Activated T-cell treated with anti-CD3 and anti-CD28 coated beads for 48 hours (primary cell): Measurements from ENCODE around the gene IL10RA.
A peak's percentile ranks its signal among the peaks of the same experiment; 100 is the strongest.
"Not testable (repeated sequence)": the region's sequence is repeated elsewhere in the genome, so short reads cannot be mapped to it uniquely, and the experiment has no call there.

Experiments
- DNase-seq: peaks from one replicate; pipeline ENCODE4 v3.0.0-alpha.2; 2020; ENCODE audit warnings: low read depth

Gene IL10RA

DNA sequence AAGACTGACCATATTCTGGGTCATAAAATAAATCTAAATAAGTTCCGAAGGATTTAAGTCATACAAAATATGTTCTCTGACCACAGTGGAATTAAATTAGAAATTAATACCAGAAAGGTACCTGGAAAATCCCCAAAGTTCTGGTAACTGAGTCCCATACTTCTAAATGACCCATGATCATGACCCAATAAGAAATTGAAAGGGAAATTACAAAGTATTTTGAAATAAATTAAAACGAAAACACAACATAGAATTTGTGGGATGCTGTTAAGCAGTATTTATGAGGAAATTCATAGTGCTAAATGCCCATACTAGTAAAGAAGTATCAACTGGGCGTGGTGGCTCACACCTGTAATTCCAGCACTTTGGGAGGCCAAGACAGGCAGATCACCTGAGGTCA lies 23.4 kb upstream of the IL10RA start:
- DNase-seq: no peak

DNA sequence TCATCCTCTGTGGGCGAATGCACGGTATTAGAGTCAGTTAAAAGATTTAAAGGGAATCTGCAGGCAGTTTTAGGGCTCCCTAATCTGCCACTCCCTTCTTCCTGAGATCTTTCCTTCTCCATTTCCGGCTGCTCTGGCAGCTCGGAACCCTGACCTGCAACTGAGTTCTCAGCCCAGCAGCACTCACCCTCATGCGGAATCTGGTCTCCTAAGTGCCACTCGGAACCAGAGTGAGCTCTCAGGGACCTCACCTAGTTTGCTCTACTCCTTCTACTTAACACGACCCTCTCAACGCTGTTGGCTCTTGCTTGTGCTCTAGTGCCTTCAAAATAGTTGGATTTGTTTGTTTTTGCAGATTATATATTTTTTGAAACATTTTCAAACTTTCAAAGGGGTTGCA lies 19.3 kb upstream of the IL10RA start:
- DNase-seq: no peak

DNA sequence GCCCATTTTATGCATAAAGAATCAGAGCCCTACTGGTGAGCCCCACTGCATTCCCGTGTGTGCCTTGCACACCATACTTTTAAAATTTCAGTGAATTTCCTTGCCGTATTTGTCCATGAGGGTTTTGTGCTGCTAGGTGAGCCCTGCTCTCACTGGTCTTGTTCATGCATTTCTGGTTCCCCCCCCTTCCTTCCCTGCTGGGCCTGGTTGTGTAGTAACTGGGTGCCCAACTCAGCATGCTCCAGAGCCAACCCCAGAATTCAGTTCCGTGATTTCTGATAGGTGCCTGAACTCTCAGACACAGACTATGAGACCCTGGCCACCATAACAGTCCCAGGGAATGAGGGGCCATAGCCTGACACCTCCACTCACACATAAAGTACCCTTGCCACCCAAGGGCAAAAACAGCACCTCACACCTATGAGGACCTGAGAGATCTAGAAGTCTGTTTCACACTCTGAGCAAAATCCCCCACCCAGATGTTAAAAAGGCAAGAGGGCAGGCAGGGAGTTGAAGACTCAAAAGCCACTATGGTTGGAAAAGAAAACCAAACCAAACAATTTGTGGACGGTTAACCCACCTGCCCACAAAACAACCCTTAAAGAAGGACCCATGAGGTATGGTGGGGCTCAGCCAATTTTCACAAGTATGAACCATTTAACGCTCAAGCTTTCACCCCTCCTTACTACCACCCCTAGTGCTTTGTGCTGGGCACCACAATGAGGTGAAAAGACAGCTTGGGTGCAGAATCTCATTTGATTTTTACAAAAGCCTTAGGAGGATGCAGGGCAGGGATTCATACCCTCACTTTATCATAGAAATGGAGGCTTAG lies 16.8 kb upstream of the IL10RA start:
- no peak for DNase-seq

DNA sequence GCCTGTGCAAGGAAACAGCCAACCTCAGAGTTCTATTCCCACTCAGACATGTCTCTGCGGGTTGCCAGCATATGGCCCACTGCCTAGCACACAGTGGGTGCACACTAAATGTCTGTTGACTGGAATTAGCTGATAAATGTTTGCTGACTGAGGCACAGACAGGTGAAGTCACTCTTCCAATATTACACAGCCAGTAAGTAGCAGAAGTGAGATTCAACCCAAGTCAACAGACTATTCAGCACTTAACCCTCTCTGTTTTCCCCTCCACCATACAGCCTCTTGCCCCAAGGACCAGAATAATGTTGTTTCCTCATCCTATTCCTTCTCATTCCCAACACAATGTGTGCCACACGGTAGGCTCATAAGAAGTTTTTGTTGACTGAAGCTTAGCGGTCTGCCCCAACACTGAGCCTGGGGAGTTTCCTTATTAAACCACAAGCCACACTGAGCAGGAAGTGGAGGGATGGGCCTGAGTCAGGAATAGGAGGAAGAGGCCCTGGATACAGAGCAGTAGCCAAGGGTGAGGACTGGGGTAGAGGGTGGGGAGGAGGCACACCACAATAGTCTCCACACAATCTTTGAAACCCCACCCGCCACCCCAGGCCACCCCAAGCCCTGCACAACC lies 15.7 kb upstream of the IL10RA start:
- no peak for DNase-seq

DNA sequence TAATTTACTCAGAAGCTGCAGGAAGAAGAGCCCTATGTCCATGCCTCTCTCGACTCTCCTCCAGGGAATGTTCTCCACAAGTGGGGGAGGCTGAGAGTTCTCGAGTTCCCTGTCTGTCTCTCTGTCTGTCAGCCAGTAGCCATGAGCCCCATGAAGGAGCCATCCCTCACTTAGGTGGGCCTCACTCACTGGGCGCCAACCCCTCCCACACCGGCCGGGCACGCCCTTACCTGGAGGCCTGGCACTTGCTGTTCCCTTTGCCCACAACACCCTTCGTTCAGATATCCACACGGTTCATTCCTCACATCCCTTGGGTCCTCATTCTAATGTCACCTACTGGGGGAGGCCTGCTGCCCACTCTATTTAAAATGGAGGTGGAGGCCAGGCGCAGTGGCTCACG lies 14.2 kb upstream of the IL10RA start:
- DNase-seq: no peak

DNA sequence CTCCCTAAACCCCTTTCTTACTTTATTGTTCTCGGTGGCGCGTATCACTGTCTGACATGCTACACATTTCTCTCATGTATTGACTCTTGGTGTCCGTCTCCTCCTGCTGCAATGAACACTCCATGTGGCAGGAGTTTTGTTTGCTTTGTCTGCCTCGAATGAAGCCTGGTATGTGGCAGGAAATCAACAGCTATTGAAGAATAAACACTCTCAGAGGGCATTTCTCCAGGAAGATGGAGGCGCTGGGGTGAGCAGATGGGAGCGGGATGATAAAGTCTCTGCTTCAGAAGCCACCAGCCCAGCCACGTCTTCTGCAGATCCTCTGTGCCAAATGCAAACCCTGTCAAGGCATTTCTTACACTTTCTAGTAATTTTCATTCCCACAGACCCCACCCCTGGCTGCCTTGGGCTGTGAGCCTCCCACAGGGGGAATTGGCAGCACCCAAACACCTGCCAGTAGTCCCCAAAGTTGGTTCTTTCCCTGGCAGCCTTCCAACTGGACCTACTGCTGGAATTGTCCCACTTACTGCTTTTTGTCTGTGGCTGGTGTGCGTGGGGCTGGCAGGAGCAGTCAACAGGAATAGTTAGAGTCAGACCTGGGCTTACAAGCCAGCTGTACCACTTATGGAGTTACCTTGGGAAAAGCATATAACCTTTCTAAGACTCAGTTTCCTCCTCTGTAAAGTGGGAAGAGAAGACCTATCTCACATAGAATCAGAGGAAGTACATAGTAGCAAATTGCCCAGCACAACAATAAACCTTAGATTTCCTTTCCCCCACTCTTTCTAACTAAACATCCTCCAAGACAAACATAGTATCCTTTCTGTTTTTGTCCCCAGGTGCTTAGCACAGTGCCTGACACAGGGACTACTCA lies 13.3 kb upstream of the IL10RA start:
- DNase-seq: no peak

DNA sequence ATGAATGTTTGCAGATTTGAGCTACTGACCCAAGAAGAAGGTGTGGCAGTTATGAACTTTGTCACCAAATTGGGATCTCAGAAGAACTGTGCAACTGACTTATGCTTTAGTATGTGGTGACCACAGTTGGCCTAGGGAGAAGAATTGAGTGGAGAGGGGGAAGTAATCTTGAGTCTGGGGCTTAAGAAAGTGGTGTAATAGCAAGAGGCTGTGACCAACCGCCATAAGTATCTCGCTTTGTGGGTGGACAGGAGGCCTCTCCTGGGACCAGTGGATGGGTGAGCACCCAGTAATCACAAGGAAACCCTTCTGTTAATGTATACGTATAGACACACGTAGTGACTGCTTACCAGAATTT lies 12.7 kb upstream of the IL10RA start:
- DNase-seq: no peak

GRCh38 chr11:117976445-117976844 lies 9.7 kb upstream of the IL10RA start:
- DNase-seq: no peak

- no peak for DNase-seq
These were observed 9.2 kb upstream of the IL10RA start for GRCh38 chr11:117977029-117977428.

DNA sequence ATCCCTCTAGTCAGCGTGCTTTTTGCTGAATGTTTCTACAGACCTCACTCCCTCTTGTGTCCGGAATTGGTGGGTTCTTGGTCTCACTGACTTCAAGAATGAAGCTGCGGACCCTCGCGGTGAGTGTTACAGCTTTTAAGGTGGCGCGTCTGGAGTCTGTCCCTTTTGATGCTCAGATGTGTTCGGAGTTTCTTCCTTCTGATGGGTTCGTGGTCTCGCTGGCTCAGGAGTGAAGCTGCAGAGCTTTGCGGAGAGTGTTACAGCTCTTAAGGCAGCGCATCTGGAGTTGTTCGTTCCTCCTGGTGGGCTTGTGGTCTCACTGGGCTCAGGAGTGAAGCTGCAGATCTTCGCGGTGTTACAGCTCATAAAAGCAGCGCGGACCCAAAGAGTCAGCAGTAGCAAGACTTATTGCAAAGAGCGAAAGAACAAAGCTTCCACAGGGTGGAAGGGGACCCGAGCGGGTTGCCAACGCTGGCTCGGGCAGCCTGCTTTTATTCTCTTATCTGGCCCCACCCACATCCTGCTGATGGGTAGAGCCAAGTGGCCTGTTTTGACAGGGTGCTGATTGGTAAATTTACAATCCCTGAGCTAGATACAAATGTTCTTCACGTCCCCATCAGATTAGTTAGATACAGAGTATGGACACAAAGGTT lies 8.5 kb upstream of the IL10RA start:
- DNase-seq: not testable (repeated sequence)

- DNase-seq: not testable (repeated sequence)
These were observed 7.8 kb upstream of the IL10RA start for GRCh38 chr11:117978291-117978910.

DNA sequence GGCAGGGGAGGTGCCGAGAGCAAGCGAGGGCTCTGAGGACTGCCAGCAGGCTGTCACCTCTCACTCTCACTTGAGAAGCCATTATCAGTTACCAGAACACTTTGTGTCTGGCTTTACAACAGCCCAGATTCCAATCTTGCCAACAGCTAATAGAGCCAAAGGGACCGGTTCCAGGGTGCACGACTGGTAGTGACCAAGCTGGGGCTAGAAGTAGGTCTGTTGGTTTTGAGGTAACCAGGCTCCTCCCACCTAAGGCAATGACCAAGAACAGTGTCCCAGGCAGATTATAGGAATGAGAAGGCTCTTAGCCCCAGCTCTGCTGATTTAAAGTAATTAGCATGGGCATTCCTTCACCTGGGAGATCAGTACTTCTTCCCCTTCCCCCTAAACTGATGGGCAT lies 7.2 kb upstream of the IL10RA start:
- DNase-seq: no peak

DNA sequence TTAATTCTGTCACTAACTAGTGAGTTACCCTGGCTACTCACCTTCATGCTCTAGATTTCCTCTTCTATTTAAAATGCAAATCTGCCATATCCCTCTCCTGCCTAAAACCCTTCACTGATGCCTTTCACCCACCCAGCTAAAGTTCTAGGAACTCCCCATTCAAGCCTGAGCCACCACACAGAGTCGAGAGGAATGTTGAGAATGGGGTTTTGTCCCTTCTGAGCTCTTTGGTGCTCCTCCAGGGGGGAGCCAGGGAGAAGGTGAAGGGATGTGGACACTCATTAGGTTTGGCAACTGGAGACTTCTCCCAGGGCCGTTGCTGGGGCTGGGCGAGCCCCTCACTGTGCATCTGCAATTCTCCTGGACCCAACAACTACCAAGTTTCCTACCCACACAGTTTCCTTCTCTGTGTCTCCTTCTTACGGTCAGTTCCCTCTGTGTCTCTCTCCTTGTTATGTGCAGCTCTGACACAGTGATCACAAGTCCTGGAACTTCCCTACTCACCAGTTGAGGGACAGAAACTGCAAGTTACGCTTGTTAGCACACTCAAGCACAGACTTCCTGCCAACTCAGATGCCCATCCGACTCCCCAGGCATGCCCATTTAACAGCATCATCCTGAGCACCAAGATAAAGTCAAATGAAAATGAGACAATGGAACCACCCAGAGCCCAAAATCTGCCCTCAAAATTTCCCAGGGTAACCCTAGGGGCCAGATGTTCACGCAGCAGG lies 6.5 kb upstream of the IL10RA start:
- no peak for DNase-seq

DNA sequence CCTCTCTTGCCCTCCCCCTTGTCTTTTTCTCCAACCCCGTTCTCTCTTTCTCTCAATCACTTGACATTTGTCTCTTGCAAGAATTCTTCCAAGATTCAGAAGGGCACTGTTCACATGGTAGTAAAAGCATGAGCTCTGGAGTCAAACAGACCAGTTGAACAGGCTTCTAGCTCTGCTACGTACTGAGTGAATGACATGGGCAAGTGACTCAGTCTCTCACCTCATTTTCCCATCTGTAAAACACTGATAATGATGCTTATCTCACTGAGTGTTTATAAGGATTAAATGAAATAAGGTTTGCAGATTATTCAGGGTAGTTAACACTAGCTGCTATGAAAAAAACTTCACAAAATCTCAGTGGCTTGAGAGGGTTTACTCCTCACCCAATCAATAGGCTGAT lies 5.9 kb upstream of the IL10RA start:
- no peak for DNase-seq

DNA sequence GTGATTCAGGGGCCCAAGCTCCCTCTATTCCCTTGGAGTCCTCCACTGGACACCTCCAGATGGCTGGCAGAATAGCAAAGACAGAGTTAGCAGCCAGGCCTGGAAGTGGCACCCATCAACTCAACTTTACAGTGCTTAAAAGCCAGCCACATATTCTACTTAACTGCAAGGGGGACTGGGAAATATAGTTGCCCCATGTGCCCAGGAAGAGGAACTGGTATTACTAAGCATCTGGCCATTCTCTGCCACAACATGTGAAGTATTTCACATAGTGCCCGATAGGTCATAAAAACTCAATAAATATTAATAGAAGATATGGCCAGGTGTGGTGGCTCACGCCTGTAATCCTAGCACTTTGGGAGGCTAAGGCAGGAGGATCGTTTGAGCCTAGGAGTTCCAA lies 5.5 kb upstream of the IL10RA start:
- DNase-seq: no peak

- DNase-seq: no peak
These were observed 3.1 kb upstream of the IL10RA start for GRCh38 chr11:117983163-117983475.

DNA sequence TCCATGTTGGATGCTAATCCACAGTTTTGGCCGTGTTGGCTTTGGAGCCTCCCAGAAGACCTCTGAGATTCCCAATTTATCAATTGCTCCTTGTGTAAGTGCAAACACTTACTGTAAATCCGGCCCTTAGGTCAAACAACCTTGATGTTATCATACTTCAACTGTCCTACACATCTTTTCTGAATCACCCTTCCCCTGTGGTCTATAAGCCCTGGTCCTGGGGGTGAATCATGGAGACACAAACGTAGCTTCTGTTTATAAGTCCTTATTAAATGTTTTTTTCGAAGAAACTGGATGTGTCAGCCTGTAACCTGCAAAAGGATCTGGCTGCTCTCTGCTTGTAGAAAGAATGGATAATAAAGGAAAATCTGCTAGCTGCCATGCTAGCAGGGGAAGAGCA lies 1.7 kb upstream of the IL10RA start:
- DNase-seq: no peak

DNA sequence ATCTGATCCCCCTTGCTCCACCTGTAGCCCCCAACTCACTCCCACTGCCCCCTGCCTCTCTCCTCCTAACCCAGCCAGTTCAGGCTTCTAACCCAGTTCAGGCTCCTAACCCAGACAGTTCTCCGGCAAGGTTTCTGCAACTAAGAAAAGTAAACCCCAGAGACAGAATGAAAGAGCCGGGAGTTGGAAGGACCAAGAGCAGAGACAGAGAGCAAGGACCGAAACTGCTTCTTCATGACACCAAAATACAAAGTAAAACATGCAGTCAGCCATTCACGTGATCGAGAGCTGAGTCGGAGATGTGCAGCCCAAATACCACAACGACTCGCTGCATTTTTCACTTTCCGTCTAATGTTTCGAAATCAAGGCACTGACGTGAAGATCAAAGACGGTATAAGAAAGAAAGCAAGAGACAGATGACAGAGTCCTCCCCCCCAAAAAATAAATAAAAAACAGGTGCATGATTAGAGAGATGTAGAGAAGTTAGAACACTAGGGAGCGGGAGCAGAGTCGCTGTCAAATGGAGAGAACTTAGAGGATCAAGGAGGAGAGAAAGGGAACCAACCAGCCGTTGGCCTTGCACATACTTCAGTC lies 884 bp downstream of the IL10RA start:
- peak; percentile 58 for DNase-seq

DNA sequence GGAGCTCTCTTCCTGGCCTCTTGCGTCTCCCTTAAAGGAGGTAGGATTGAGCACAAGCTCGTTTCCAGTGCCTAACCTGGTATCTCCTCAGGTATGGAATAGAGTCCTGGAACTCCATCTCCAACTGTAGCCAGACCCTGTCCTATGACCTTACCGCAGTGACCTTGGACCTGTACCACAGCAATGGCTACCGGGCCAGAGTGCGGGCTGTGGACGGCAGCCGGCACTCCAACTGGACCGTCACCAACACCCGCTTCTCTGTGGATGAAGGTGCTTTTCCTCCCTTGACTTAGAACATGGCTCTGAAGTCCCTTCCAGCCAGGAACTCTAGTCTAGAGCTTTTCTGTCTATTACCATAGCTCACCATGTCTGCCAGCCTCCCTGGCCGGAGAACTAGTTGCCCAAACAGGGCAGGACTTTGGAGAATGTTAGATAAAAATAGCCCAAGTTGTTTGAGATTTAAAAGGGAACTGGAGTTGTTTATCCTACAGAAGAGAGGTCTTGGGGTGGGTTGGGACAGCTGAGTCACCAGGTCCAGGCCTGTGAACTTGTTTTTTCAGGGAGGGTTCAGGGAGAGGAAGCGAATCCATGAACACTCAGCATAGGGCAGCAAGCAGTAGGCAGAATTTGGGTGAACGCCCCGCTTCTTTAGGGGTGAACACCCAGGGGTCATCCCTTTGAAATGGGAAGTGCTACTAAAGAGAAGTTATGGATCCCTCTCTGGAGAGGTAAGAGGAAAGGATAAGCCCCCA lies 3.3 kb downstream of the IL10RA start:
- no peak for DNase-seq

- no peak for DNase-seq
These were observed 5.9 kb downstream of the IL10RA start for GRCh38 chr11:117992136-117992535.
